ENCODE results near the gene C19orf38.

DNA sequence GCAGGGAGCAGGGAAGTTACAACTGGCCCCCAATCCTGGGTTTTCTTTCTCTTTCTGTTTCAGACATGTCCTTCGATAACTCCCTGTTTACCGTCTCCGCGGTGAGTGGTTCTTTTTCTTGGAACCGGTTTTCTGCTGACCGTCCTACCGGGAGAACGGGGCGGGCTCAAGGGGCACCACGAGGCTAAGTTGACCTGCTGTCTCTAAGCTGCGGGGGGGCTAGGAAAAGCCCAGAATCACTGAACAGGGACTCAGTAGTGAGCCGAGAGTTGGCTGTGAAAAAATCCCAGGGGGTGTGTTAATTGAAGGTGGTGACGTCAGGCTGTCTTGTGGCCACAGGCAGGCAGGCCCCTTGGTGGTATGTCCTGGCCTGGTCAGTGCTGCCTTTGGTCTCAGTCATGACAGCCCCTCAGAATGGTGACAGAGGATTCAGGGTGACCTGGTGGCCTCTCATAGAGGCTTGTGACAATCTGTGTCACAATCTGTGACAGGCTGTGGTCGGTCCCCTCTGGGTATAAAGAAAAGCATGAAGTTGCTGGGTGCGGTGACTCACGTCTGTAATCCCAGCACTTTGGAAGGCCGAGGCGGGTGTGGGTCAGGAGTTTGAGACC lies 15.0 kb downstream of the C19orf38 start:
- TF ChIP-seq, protein P1, sequence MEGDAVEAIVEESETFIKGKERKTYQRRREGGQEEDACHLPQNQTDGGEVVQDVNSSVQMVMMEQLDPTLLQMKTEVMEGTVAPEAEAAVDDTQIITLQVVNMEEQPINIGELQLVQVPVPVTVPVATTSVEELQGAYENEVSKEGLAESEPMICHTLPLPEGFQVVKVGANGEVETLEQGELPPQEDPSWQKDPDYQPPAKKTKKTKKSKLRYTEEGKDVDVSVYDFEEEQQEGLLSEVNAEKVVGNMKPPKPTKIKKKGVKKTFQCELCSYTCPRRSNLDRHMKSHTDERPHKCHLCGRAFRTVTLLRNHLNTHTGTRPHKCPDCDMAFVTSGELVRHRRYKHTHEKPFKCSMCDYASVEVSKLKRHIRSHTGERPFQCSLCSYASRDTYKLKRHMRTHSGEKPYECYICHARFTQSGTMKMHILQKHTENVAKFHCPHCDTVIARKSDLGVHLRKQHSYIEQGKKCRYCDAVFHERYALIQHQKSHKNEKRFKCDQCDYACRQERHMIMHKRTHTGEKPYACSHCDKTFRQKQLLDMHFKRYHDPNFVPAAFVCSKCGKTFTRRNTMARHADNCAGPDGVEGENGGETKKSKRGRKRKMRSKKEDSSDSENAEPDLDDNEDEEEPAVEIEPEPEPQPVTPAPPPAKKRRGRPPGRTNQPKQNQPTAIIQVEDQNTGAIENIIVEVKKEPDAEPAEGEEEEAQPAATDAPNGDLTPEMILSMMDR (IDR thresholded peaks at IDR 0.05), result no peak
- TF ChIP-seq POLR2A (IDR thresholded peaks at IDR 0.05) (no peak), POLR2AphosphoS5 (IDR thresholded peaks at IDR 0.05) (no peak), EP300 (IDR thresholded peaks at IDR 0.05) (no peak)
